ENCODE data around the gene PPP1R3F.
A peak's percentile ranks its signal among the peaks of the same experiment; 100 is the strongest.
"Not testable (repeated sequence)": the region's sequence is repeated elsewhere in the genome, so short reads cannot be mapped to it uniquely, and the experiment has no call there.

The PPP1R3F gene

GRCh38 chrX:49270249-49270921 is 792 bp downstream of the PPP1R3F start:
- DNase-seq (ENCODE audit: low spot score), result no peak

DNA sequence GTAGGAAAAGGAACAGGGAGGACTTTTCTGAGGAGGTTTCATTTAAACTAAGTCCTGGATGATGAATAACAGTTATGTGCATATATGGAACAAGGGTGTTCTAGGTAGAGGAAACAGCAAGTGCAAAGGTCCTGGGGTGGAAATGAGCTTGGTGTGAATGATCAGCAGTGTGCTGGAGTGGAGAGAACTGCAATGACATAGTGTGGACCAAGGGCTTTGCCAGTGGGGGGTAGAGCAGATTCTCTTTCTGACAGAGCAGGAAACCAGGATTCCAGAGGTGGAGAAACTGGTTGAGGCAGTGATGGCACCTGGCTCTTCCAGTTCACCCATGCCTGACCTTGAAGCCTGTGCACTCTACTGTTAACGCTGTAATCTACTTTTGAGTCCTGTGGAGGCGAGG is 1.7 kb downstream of the PPP1R3F start:
- no peak for DNase-seq (ENCODE audit: low spot score)

- no peak for DNase-seq (ENCODE audit: low spot score)
These were observed 2.8 kb downstream of the PPP1R3F start for GRCh38 chrX:49272421-49272820.

- DNase-seq (ENCODE audit: low spot score), result no peak
These were observed 3.7 kb downstream of the PPP1R3F start for GRCh38 chrX:49273181-49273727.

DNA sequence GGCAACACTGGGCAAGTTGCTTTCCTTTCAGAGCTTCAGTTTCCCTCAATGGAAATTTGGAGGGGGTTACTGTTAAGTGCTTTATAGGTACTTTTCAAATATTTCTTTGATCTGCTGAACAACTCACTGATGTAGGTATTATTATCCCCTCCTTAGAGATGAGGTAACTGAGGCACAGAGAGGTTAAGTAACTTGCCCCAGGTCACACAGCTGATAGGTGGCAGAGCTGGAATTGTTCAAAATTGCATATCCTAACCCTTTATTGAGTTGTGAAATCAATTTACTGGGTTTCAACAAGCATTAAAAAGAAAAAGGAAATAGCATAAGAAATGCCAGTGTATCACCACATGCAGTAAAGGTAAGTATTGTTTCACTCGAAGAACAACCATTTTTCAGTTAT is 6.6 kb downstream of the PPP1R3F start:
- DNase-seq (ENCODE audit: low spot score), result no peak

GRCh38 chrX:49276671-49277534 is 7.3 kb downstream of the PPP1R3F start:
- DNase-seq (ENCODE audit: low spot score), result no peak

DNA sequence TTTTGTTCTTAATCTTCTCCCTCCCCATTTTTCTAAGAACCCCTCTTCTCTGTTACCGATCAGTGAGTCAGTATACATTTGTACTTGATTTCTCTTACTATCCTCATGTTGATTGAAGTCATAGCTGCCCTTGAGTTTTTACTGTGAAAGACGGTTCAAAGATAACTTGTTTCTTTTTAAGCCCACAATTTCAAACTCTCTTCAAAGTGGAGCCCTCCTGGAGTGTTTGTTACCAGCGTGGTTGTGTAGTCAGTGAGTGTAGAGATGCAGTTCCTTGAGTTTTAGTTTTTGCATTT is 7.9 kb downstream of the PPP1R3F start:
- DNase-seq (ENCODE audit: low spot score), result no peak

- DNase-seq (ENCODE audit: low spot score), result no peak
These were observed 8.5 kb downstream of the PPP1R3F start for GRCh38 chrX:49278081-49278480.

DNA sequence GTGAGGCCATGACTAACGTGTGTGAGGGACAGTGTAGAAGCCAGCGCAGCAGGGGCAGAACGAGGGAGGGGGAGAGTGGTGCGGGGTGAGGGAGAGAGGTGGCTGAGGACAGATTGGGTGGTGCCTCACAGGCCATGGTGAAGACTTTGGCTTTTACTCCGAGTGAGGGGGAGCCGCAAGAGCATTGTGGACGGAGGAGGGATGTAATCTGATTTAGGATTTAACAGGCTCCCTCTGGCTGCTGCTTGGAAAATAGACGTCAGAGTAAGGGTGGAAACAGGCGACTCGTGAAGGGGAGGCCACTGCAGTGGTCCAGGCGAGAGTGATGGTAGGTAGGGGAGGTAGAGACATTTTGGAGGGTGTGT is 13.0 kb downstream of the PPP1R3F start:
- peak; percentile 67 for DNase-seq (ENCODE audit: low spot score)

DNA sequence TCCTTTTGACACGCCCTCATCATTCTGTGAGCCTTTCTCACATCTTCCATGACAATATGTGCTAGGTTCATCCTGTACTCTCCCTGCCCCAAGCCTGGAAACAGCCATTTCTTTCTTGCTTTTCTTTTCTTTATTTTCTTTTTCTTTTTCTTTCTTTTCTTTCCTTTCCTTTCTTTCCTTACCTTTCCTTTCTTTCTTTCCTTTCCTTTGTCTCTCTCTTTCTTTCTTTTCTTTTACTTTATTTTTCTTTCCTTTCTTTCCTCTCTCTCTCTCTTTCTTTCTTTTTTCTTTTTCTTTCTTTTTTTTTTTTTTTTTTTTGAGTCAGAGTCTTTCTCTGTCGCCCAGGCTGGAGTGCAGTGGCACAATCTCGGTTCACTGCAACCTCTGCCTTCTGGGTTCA is 14.6 kb downstream of the PPP1R3F start:
- DNase-seq (ENCODE audit: low spot score), result no peak

- DNase-seq (ENCODE audit: low spot score), result no peak
These were observed 16.5 kb downstream of the PPP1R3F start for GRCh38 chrX:49286136-49286535.

- DNase-seq (ENCODE audit: low spot score), result no peak
These were observed 17.0 kb downstream of the PPP1R3F start for GRCh38 chrX:49286581-49286980.

DNA sequence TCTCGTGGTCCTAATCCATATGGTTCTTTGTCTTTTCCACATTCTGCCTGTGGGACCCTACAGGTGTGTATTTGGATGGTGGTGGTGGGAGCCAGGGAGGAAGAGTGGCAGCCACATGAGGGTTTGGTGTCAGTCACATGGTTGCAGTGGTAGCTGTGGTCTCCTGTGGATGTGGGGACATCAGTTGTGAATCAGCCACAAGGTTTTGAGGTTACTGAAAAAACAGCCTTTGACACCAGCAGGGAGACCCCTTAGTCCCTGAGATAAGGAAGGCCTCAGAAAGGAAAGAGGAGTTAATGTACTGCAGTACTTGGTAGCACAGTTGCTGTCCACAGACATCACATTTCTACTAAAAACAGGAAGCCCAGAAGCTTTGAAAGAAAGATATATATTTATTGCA is 18.1 kb downstream of the PPP1R3F start:
- no peak for DNase-seq (ENCODE audit: low spot score)

DNA sequence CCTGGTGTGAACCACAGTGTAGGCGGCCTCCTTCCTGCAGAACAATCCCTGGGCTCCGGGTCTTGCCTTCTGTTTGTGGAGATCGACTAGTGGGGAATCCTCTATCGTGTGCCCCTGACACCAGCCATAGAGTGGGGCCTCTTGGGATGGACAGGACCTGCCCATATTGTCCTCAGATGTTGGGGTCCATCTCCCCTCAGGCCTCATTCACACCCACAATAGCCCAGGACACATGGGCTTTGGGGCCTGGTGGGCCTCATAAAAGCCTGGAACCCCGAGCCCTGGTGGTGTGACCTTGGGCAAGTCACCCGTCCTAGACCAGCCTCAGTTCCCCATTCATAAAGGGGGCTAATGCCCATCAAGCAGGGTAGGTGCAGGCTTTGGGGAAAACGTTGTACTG is 20.6 kb downstream of the PPP1R3F start:
- no peak for DNase-seq (ENCODE audit: low spot score)

DNA sequence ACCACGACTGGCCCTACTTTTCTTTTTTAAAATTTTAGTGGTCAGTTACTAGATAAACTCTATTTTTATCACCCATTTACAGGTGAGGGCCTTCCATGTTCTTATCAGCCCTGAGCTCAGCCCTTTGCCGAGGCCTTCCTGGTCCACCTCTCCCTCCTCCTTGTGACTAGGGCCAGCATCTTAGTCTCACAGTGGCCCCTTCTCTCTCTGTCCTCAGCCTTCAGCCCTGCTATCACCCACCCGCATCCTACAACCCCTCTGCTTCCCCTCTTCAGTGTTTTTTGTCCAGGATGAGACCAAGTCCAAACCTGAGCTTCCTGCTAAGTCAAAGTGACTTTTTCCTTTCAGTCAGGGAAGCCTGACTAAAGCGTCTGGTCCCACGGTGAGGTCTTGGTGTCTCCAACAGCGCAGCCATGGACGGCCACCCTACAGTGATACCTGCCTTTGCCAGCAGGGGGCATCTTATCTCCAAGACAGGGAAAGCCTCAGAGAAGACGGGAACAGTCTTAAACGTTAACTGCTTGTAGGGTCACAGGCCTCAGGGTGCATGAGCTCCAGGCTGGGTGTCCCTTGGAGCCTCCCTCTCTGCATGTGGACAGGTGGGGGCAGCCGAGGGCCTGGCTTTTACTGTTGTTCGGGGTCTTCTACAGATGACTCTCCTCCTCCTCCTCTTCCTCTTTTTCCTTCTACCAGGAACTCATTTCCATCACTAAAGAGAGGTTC is 22.2 kb downstream of the PPP1R3F start:
- DNase-seq (ENCODE audit: low spot score), result peak; percentile 47

DNA sequence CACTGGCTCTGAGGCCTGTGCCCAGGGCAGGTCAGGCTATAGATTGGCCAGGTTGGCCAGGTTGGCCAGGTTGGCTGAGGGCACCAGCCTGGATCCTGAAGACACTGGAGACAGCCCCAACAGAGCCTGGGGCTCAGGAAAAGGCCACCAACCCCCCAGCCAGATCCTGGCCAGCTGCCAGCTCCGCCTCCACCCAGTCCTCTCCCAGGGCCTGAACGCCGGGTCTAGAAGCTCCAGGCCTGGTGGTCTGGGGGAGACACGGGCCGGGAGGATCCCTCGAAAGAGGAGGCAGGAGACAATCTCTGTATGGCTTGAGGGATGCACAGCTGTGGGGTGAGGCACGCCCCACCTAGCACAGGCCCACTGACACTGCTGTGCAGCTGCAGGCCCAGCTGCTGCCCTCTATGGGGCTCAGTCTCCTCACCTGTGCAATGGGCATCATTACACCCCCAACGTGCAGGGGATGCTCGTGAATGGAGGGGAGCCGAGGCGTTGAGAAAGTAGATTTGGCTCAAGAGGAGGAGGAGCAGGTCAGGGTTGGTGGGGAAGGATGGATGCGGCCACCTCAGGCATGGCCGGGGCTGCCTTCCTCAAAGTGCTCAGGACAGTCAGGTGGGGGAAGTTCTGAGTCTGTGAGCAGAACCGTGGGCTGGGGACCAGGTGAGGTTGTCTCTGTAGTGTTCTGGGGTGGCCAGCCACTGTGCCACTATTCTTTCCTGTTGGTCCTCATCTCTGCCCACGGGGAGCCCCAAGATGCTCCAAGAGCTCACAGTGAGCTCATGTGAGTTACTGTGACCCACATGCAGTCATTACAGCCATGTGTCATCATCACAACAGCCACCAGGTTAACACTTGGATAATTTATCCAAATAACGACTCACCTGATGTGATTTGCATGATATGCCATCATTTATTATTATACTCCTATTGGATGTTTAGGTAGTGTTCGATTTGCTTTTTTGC is 23.1 kb downstream of the PPP1R3F start:
- no peak for DNase-seq (ENCODE audit: low spot score)

GRCh38 chrX:49299293-49299692 is 29.7 kb downstream of the PPP1R3F start:
- DNase-seq (ENCODE audit: low spot score), result not testable (repeated sequence)

DNA sequence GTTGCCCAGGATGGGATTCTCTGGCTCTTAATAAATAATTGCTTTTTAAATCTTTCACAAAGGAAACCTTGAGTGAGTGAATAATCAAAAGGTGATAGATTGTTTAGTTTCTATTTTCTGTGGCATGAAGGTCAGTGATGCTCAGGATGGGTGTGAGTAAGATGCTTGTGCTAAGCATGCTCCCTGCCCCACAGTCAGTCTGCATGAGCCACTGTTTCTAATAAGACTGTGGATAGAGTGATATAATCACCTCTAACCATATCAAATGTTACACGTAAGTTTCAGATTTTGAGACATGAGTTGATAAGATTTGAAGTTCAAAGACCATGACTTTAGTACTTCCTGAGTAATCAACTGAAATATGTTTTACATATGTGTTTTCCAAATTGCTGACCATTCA is 31.1 kb downstream of the PPP1R3F start:
- DNase-seq (ENCODE audit: low spot score), result no peak

GRCh38 chrX:49303346-49303745 is 33.8 kb downstream of the PPP1R3F start, which contains the start of gene GAGE10:
TSS of gene GAGE10 (plus strand) at chrX:49303646. CDS start at chrX:49304860, 1,214 bp downstream.
- no peak for DNase-seq (ENCODE audit: low spot score)

GRCh38 chrX:49307775-49308174 is 38.2 kb downstream of the PPP1R3F start:
- DNase-seq (ENCODE audit: low spot score), result not testable (repeated sequence)
